ENCODE data around the gene KCNB1.

GRCh38 chr20:49320460-49320859, 162.0 kb downstream of the KCNB1 start:
- TF ChIP-seq ZNF274 (IDR thresholded peaks at IDR 0.05; ENCODE audit: low read depth, low read length) (no peak), YY1 (IDR thresholded peaks at IDR 0.05; ENCODE audit: insufficient read depth, insufficient read length) (no peak), SUZ12 (IDR thresholded peaks at IDR 0.05; ENCODE audit: extremely low read depth, insufficient read depth, insufficient read length) (no peak)

Data from NT2/D1 (cell line).